Left cardiac atrium (tissue), 4 donors: ENCODE data around the gene FABP6. TPM values are rescaled to one million over a fixed set of nuclear protein-coding genes. Genes with fewer than 3 reads are reported as not detected.

Experiments
- ATAC-seq, 2 donors: fragments of 200-7000 bp; cut with Tn5 transposase; one replicate each; pipeline ENCODE4 v1.9.1; 2020; ENCODE audit warnings: mild to moderate bottlenecking in 2 of 2, moderate library complexity in 2 of 2
- DNase-seq: peaks from one replicate; pipeline ENCODE4 v3.0.0-alpha.2; 2020
- intact Hi-C, 2 donors: fragments of 100-400 bp; cut with DNase I; formaldehyde crosslinking; loops; one replicate each; pipeline versions ENCODE4 v1.14.1 to v1.15.1; 2022 to 2023
- total RNA-seq, 2 donors: library from RNA; stranded (reverse); fragmentation: NEBNext Ultra II Directional; extraction: Animal tissue kit (Norgen Biotek cat#: 25700); gene quantifications; one replicate each; pipeline ENCODE4 v1.2.1, GENCODE V29; 2021
- donor health status: DM: no; HTN: yes; CAD: no.
- donor health status: DM: no; HTN: yes; CAD: no; lungs with severe emphysema.
- donor health status: DM: yes; HTN: yes; CAD: no.
- donor health status: Dilated cardiomyopathy.

Gene FABP6
- total RNA-seq, 2 donors from 2014 or later: 0.68 TPM; not detected in 1

DNA sequence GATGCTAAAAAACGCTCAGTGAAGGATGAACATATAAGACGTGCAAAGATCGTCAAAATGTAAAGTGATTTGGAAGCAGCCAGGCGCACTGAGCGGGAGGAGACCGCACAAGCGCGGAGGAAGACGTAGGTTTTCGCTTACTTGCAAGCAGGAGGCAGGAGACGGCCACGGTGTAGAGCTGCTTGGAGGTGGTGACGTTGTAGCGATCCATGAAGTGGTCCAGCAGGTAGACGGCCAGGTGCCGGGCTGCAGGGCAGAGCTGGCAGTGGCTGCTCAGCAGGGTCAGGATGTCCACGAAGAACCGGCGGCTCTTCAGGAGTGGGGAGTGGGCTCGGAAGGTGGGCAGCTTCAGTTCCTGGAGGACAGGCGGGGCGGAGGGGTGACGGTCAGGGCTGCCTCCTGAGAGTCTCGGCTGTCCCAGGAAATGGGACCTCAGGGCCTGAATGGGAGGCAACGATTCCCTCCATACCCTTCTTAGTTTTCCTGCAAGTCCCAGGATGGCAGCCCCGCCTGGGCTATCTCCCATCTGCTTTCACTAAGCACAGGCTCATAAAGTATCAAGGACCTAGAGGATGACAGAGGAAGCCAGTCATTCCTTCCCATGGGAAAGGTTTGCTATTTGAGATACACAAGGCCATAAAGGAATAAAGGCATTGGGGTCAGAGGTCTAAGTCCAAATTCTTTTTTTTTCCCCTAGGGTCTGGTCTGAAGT is 51.2 kb downstream of the FABP6 start:
- intact Hi-C loops: no loop called here
- DNase-seq (no peak), ATAC-seq (no peak)

DNA sequence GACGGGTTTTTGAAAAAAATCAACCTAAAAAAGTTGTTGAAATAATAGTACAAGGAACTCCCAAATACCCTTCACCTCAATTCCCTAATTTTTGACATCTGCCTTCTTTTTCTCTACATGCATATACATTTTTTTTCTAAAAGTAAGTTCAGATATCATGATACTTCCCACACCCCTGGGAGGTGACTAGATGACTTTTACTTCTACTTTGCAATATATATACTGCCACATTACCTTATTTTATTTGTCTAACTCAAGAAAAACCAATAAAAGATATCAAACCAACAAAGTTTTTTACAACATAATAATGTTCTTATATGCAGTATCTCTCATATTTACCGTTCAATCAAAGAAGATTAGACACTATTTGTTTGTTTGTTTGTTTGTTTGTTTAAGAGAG is 52.0 kb downstream of the FABP6 start:
- no peak for ATAC-seq
- DNase-seq: no peak
- intact Hi-C loops: no loop called here

DNA sequence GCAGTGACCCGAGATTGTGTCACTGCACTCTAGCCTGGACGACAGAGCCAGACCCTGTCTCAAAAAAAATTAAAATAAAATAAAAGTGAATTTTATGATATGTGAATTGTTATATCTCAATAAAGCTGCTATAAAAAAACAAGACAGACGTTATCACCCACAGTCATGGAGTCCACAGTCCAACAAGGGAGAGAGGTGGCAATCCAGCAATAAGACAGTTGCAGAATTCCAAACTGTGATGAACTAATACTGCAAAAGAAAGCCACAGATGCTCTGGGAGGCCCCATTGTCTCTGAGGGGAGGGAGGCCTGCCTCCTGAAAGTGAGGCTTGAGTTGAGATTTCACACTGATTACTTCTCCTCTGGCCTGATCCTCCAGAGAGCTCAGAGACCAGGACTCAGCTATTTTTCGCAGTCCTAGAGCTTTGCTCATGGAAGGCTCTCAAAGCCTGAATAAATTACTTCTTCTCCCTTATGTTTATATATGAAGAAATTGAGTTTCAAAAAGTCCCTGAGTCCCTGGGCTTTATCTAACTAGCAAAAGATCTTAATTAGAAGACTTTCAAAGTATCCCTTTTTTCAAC is 55.1 kb downstream of the FABP6 start:
- intact Hi-C loops: no loop called here
- ATAC-seq (no peak), DNase-seq (no peak)

DNA sequence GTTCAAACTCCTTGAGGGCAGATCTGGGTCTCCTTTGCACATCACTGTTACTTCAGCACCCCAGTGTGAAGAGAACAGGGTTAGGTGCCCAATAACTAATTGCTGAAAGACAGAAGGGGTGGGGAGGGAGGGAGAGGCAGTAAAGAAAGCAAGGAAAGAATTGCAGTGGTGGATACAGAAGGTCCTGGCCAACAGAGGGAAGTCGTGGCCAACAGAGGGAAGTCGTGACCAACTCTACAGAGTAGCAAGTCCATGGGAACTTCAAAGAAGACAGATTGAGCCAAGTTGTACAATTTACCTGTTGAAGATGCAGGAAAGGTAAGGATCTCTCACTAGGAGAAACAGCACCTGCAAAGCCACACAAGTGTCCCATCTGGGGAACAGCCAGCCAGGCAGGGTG is 56.0 kb downstream of the FABP6 start:
- no peak for DNase-seq
- intact Hi-C loops: no loop called here
- no peak for ATAC-seq

DNA sequence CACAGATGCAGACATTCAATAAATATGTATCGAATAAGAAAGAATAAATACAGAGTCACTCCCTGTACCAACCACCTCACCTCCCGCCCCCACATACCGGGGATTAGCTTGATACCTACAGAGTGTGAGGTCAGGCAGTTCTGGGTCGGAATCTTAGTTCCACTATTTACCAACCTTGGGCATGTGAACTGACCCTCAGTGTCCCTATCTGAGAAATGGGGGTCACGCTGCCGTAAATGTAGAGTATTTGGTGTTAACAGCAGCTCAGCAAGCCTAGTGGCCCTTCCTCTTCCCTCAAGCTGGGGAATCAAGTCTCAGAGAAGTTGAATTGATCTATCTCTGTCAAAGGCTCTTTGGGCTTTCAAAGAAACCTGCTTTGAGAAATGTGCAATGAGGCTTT is 57.6 kb downstream of the FABP6 start:
- DNase-seq: no peak
- no peak for ATAC-seq
- intact Hi-C loops: no loop called here

DNA sequence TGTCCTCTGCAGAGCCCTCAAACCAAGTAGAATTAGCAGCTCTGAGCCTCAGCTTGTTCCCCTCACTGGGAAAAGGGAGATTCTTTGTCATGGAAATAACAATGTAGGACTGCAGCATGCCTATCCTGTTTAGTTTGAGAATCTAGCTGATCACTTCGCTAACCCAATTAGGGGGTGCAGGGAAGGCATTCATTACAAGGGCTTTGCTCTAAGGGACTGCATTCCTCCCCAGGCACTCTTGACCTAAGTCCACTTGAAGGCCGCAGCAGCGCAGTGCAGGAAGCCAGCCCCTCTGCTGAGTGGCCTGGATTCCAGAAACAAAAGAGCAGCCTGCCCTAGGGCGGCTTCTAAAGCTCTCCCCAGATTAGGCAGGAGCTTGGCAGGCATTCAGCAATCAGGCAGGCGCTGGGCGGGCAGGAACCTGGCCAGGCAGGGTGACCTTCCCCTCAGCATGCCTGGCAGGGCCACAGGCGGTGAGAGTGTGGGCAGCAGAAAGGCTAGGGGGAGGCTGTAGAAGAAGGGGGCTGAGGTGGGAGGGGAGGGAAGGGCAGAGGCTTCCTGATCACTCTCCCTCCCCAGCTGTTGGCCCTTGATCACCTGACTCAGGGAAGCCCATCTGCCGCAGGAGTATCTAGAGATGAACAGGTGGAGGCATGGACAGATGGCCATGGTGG is 58.2 kb downstream of the FABP6 start:
- DNase-seq (peak; percentile 87), ATAC-seq (peak; percentile 94 to 96)
- intact Hi-C loops: no loop called here

Other genes with a start within 250 kb of the FABP6 start
- gene TTC1, start 220.4 kb upstream of the FABP6 start, total RNA-seq: 10 to 100 TPM; 54.7 to 74.5 TPM
- 10 to 100 TPM in 1 of 2 donors, 1 to 10 TPM in 1; 9.9 to 12.4 TPM for gene PWWP2A, start 110.1 kb upstream of the FABP6 start, total RNA-seq
- 1 to 10 TPM; 5.5 to 5.6 TPM for gene CCNJL, start 83.1 kb downstream of the FABP6 start, total RNA-seq
- 1 to 10 TPM; 1.2 to 2.3 TPM for gene C1QTNF2, start 141.1 kb downstream of the FABP6 start, total RNA-seq
- 1 to 10 TPM; 2.1 to 4.2 TPM for gene FAM200C, start 170.5 kb downstream of the FABP6 start, total RNA-seq
- 10 to 100 TPM; 38.9 to 46.2 TPM for gene SLU7, start 189.6 kb downstream of the FABP6 start, total RNA-seq
- 1 to 10 TPM; 2.4 to 3.3 TPM for gene PTTG1, start 192.3 kb downstream of the FABP6 start, total RNA-seq